OCI-LY7 (cell line): ENCODE measurements around the gene KRI1.

Source experiments
- EZH2phosphoT487 ChIP-seq: fragments of 200-600 bp; sonication (generic); IDR thresholded peaks from 2 replicates; pipeline ENCODE4 v1.6.1; 2018; ENCODE audit warnings: low read depth, borderline replicate concordance, mild to moderate bottlenecking, mixed run types, antibody characterized with exemption, low read length, moderate library complexity, mixed read lengths
- TF ChIP-seq, protein P1 (sequence below): fragments of 200-600 bp; sonication (generic); conservative IDR thresholded peaks from 2 replicates; pipeline ENCODE4 v1.5.1; 2014; ENCODE audit warnings: mild to moderate bottlenecking, antibody characterized with exemption, low read length, moderate library complexity, mixed read lengths

DNA sequence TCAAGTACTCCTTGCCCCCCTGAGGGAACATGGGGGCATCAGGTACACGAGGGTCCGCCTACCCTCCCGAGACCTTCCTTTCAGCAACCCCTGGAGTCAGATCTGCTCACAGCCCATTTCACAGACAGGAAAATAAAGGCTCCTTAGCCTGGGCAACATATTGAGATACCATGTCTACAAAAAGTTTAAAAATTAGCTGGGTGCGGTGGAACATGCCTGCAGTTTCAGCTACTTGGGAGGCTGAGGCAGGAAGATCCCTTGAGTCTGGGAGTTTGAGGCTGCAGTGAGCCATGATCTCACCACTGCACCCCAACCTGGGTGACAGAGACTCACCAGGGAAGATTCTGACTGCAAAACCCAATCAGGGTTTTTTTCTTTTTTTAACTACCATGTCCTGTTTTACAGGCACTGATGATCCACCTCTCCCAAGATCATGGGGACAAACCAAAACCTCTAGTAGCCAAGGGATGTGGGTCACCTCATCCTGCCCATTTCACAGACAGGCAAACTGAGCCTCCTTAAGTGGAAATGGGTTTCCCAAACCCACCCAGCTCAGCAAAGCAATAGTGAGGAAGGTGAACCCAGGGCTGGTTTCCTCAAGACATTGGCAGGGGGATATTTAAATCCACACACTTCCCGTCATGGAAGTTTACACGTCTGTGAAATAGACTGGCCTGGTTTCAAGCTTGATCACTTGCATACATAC is 9.4 kb upstream of the KRI1 start:
- TF ChIP-seq, protein P1, sequence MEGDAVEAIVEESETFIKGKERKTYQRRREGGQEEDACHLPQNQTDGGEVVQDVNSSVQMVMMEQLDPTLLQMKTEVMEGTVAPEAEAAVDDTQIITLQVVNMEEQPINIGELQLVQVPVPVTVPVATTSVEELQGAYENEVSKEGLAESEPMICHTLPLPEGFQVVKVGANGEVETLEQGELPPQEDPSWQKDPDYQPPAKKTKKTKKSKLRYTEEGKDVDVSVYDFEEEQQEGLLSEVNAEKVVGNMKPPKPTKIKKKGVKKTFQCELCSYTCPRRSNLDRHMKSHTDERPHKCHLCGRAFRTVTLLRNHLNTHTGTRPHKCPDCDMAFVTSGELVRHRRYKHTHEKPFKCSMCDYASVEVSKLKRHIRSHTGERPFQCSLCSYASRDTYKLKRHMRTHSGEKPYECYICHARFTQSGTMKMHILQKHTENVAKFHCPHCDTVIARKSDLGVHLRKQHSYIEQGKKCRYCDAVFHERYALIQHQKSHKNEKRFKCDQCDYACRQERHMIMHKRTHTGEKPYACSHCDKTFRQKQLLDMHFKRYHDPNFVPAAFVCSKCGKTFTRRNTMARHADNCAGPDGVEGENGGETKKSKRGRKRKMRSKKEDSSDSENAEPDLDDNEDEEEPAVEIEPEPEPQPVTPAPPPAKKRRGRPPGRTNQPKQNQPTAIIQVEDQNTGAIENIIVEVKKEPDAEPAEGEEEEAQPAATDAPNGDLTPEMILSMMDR, result no peak
- no peak for TF ChIP-seq EZH2phosphoT487
